Fibroblast of the aortic adventitia (primary cell): ENCODE results near the gene PRSS27. TPM values are rescaled to one million over a fixed set of nuclear protein-coding genes. Genes with fewer than 3 reads are reported as not detected.

ENCODE experiments used
- DNase-seq: peaks from one replicate; pipeline ENCODE4 v3.0.0-alpha.2; 2010; ENCODE audit warnings: low read depth
- H3K4me3 ChIP-seq: 2 replicates; pipeline ENCODE4 v1.5.1; 2011; ENCODE audit warnings: low read depth, mild to moderate bottlenecking, control low read depth, low read length, moderate library complexity
- total RNA-seq: library from RNA; depleted of rRNA; stranded (reverse); fragments of >200 nt; gene quantifications from 2 replicates; pipeline ENCODE4 v1.2.3, GENCODE V29; 2012; ENCODE audit warnings: low replicate concordance
- TF ChIP-seq, protein P1 (sequence below): IDR thresholded peaks from 2 replicates; pipeline ENCODE4 v1.5.1; 2011; ENCODE audit warnings: mild to moderate bottlenecking, low read length, control low read depth, inconsistent platforms; ENCODE audit not compliant: insufficient read depth

The PRSS27 gene
- total RNA-seq, 1 donor = 1.3 TPM

DNA sequence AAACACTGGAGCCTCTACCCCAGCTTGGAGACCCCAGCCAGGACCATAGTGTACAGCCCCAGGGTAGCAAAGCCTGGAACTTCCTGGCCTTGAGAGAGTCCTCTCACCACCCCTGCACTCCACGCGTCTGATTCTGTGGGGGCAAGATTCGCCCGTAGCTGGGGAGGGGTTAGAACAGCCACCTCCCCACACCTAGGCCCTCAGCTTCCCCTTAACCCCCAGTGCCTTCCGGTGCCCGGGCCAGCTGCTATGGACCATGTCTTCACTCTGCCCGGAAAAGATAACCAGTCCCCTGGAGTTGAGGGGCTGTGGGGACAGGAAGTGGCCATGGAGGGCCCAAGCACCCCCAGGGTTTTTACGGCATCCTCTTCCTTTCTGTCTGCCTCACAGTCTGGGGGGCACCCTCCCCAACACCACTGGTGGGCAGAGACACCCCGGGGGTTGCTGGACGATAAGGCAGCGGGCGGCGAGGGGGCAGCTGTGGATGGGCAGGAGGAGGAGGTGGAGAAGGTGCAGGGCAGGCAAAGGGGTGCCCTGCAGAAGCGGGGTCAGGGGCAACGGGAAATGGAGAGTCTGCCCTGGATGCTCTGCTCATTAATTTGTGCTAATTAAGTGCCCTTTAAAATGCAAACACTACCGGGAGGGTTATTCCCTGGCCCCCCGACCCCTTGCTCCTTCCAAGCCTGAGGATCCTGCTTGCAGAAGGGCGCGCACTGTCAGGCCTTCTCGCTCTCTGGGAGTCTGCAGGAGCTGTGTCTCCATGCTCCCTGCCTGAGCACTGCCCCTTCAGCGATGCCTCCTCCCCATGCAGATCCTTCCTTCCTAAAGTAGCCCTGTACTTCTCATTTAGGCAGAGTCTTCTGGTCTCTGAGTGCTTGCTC lies 2.4 kb downstream of the PRSS27 start:
- TF ChIP-seq, protein P1, sequence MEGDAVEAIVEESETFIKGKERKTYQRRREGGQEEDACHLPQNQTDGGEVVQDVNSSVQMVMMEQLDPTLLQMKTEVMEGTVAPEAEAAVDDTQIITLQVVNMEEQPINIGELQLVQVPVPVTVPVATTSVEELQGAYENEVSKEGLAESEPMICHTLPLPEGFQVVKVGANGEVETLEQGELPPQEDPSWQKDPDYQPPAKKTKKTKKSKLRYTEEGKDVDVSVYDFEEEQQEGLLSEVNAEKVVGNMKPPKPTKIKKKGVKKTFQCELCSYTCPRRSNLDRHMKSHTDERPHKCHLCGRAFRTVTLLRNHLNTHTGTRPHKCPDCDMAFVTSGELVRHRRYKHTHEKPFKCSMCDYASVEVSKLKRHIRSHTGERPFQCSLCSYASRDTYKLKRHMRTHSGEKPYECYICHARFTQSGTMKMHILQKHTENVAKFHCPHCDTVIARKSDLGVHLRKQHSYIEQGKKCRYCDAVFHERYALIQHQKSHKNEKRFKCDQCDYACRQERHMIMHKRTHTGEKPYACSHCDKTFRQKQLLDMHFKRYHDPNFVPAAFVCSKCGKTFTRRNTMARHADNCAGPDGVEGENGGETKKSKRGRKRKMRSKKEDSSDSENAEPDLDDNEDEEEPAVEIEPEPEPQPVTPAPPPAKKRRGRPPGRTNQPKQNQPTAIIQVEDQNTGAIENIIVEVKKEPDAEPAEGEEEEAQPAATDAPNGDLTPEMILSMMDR = no peak
- H3K4me3 ChIP-seq = no peak overlapping the region
- DNase-seq = no peak

DNA sequence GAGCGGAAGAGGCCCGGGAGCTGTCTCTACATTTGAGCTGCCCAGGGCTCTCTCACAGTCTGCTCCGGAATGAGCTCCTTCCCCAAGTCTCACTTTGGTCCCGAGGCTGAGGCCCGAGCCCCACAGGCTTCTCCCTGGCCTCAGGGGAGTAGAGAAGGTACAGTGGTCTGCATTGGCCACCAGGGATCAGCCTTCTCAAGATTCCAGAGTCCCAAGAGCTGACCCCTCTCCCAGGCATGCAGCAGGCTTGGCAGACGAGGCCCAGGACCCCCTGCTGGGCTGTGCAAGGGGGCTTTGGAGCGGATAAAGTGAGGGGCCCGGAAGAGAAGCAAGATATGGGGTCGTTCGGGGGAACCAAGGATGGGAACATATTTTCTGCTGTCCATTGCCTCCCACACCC lies 3.1 kb downstream of the PRSS27 start:
- no peak overlapping the region for H3K4me3 ChIP-seq
- TF ChIP-seq, protein P1 = no peak
- DNase-seq = no peak

DNA sequence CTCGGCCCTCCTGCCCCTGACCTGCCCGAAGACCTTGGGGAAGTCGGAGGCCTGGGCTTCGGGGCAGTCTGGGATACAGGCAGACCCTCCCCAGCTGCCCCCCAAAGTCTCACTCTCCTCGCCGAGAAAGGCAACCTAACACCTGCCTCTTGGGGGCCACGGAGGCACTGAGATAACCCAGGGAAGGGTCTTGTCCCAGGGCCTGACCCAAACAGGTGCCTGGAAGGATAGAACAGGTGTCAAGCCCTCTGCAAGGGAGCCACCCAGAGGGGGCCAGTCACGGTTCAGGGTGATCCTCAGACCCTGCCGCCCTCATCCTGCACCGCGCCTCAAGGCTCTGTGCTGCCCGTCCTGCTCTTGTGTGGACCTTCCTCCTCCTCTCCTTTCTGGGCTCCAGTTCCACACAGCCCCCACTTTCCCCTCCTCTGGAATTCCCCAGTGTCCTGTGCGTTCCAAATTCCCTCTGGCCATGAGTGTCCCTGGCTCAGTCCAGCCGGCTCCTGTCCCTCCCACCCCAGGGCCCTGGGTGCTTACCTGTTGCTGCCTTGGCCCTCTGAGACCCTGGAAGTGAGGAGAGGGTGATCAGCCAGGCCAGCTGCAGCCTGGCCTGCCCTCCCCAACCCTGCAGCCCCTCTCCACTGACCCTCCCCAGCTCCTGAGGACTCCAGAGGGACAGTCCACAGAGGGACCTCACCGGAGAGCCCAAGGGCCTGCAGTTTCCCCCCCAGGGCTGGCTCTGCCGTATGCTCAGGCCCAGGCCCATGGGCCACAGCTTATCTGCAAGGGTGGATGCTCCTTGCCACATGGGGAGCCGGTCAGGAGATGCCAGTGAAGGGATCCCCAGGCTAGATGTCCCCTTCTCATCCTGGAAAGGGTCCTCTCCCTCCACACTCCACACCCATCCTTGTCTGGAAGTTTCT lies 3.8 kb downstream of the PRSS27 start:
- DNase-seq = no peak
- H3K4me3 ChIP-seq = no peak overlapping the region
- TF ChIP-seq, protein P1 = no peak

DNA sequence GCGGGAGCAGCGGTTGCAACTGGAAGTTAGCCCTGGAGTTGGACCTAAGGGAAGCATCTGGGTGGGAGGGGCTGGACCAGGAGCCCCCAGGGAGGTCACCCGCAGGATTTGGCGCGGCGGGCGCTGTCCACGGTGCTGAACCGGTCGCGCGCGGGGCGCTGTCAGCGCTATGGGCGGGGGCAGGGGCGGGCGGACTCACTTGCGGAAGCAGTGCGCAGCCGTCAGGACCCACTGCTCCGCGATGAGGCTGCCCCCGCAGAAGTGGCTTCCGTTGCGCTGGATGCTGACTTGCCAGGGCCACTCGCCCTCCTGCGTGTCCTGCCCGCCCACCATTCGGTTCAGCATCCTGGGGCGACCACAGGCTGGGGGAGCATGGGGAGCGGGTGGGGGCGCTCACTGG lies 4.5 kb downstream of the PRSS27 start:
- peak; percentile 33 for DNase-seq
- TF ChIP-seq, protein P1 = no peak
- H3K4me3 ChIP-seq = peak overlapping the region; percentile 37

DNA sequence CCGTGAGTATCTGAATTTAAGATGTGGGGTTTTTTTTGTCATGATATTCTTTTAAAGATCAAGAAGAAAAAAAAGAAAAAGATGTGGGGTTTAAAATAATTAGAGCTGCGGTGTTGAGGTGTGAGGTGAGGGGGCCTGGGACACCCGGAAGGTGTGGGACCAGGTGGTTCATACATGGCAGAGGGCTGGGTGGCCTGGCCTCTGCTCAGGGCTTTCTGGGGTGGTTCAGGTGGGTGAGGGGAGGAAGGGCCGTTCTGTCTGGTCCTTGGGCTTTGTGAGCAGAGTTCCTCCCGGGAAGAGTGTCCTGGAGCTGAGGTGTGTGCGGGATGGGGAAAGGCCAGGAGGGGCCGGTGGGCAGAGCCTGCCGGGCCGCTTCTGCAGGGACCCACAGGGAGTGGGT lies 5.0 kb downstream of the PRSS27 start:
- DNase-seq = no peak
- TF ChIP-seq, protein P1 = no peak

DNA sequence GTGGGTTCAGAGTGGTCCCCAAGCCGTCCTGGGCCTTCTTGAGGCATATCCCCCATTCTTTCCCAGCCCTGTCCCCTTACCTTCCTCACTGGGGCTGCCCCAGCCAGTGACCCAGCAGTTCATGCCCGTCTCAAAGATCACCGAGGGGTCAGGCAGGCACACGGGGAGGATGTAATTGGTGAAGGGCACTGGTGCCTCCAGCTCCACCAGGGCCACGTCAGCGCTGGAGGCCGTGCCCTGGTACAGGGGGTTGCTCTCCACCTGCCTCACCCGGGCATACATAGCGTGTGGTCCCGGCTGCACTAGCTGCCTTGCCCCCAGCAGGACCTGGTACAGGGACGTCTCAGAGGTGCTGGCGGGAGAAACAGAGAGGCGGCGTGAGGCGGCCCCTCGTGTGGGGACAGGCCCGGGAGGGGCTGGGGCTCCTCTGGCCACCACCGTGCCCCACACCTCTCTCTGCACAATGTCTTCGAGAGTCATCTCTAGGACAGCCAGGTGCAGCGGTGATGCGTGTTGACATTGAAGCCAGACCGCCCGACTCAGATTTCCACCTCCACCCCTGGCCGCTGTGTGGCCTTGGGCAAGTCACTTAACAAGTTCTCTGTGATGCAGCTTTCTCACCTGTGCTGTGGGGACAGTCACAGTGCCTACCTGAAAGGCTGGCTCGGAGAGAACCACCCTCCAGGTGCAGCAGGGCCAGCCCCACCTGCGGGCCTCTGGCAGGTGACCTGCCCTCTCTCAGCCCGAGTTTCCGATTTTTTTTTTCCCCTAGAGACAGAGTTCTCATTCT lies 5.8 kb downstream of the PRSS27 start:
- no peak overlapping the region for H3K4me3 ChIP-seq
- TF ChIP-seq, protein P1 = no peak
- DNase-seq = no peak

More for the DNA sequence above, 5.0 kb downstream of the PRSS27 start:
- H3K4me3 ChIP-seq = no peak overlapping the region
